HG03175 (cell line): ENCODE results near the gene STAT2.

Experiments
- ATAC-seq: cut with Tn5 transposase; IDR thresholded peaks from one replicate; pipeline ENCODE4 v1.9.1; 2021; ENCODE audit warnings: mild to moderate bottlenecking, moderate library complexity; ENCODE audit not compliant: unreplicated experiment

The STAT2 gene

GRCh38 chr12:56297400-56297799 lies 62.5 kb downstream of the STAT2 start:
- ATAC-seq: no peak

DNA sequence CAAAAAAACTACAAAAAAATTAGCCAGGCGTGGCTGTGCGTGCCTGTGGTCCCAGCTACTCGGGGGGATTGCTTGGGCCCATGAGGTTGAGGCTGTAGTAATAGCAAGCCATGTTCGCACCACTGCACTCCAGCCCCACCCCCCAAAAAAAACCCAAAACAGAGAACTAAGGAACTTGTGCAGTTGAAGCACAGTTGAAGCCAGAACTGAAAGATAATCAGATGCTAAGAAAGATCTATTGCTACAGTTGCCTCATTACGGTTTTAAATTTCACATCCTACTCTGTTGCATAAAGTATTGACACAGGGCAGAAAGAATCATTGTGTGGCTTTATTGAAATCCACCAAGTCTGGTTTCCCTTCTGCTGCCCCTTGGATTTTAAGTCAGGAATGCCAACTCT lies 63.6 kb downstream of the STAT2 start:
- ATAC-seq: no peak

DNA sequence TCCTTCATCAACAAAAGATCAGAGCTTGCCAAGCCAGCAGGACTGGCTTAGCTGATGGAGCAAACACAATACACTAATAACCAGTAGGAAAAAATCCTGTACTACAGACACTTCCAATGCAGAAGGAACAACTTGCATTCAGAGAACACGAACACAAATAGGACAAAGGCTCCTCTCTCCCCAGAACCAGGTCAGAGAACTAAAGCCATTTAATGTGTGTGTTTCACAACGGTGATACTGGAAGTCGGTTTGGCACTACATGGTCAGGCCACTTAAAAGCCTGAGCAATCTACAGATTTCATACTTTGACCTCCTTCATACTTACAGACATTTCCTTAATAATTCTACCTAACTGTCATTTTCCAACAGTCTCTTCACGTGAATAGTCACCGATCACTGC lies 66.1 kb downstream of the STAT2 start:
- no peak for ATAC-seq
